ENCODE data around the gene SORL1.
"Not testable (repeated sequence)": the region's sequence is repeated elsewhere in the genome, so short reads cannot be mapped to it uniquely, and the experiment has no call there.

SORL1 gene

DNA sequence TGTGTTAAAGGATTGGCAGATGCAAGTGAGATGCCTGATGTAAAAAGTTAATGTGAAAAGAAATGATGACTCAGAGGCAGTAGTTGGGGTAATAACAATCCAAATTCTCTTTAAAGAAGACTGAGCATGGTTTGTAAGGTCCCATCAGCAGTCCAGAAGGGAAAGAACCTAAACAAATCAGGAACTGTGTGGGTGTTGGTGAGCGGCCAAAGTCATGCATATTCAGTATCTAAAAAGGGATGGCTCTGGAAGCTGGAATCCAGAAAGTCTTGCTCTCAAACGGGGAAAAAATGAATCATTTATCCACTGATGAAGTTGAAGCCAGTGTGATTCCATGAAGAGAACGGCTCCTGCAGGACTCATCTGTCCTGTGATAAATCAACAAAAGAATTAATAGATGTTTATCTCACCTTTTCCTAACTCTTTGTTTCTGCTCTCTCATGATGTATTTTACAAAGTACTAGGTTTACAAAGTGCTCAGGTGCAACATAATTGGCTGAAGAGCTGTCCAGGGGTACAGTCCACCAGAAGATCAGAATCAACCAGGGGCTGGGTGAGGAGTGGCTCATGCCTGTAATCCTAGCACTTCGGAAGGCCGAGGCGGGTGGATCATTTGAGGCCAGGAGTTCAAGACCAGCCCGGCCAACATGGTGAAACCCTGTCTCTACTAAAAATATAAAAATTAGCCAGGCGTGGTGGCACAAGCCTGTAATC lies 21.1 kb downstream of the SORL1 start:
- TF ChIP-seq, protein P1, sequence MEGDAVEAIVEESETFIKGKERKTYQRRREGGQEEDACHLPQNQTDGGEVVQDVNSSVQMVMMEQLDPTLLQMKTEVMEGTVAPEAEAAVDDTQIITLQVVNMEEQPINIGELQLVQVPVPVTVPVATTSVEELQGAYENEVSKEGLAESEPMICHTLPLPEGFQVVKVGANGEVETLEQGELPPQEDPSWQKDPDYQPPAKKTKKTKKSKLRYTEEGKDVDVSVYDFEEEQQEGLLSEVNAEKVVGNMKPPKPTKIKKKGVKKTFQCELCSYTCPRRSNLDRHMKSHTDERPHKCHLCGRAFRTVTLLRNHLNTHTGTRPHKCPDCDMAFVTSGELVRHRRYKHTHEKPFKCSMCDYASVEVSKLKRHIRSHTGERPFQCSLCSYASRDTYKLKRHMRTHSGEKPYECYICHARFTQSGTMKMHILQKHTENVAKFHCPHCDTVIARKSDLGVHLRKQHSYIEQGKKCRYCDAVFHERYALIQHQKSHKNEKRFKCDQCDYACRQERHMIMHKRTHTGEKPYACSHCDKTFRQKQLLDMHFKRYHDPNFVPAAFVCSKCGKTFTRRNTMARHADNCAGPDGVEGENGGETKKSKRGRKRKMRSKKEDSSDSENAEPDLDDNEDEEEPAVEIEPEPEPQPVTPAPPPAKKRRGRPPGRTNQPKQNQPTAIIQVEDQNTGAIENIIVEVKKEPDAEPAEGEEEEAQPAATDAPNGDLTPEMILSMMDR (conservative IDR thresholded peaks at IDR 0.05; ENCODE audit: low read depth, low read length) = no peak
- no peak overlapping the region for H3K4me3 ChIP-seq (ENCODE audit: low read depth, low read length)
- no peak for DNase-seq (ENCODE audit: low read depth)

DNA sequence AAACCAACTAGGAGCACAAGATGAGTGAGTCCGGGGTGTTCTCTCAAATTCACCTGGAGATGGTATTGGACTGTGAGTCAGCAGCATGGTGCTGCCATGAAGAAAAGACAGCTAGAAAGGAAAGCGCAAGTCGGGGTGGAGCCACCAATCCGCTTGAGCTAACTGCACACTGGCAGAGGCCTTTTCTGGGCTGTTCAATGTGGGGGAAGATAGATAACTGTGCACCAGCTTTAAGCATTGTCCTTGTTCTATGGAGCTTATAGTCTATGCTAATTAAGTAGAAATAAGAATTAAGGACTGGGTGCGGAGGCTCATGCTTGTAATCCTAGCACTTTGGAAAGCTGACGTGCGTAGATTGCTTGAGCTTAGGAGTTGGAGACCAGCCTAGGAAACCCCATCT lies 22.6 kb downstream of the SORL1 start:
- DNase-seq (ENCODE audit: low read depth) = no peak
- TF ChIP-seq, protein P1 (conservative IDR thresholded peaks at IDR 0.05; ENCODE audit: low read depth, low read length) = no peak

DNA sequence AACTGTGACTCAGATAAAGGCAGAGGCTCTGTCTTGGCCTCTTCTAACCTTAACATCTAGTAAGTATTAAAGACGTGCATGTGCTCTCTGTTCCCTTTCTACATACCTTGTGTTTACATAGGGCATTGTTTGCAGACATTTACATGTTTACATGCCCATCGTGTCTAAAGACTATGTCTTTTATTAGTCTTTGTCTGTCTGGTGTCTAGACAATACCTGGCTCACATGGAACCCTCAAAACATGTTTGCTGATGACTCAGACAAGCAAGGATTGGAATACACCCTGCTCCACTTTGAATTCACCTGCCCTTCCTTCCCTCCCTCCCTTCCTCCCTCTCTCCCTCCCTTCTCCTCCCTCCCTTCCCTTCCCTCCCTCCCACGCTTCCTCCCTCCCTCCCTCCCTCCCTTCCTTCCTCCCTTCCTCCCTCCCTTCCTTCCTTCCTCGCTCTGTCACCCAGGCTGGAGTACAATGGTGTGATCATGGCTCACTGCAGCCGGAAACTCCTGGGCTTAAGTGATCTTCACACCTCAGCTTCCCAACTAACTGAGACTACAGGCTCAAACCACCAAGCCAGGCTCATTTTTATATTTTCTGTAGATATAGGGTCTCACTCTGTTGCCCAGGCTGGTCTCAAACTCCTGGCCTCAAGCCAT lies 24.4 kb downstream of the SORL1 start:
- TF ChIP-seq, protein P1 (conservative IDR thresholded peaks at IDR 0.05; ENCODE audit: low read depth, low read length) = no peak
- no peak for DNase-seq (ENCODE audit: low read depth)
- H3K4me3 ChIP-seq (ENCODE audit: low read depth, low read length) = no peak overlapping the region

More for the DNA sequence above, 22.6 kb downstream of the SORL1 start:
- H3K4me3 ChIP-seq (ENCODE audit: low read depth, low read length) = no peak overlapping the region

DNA sequence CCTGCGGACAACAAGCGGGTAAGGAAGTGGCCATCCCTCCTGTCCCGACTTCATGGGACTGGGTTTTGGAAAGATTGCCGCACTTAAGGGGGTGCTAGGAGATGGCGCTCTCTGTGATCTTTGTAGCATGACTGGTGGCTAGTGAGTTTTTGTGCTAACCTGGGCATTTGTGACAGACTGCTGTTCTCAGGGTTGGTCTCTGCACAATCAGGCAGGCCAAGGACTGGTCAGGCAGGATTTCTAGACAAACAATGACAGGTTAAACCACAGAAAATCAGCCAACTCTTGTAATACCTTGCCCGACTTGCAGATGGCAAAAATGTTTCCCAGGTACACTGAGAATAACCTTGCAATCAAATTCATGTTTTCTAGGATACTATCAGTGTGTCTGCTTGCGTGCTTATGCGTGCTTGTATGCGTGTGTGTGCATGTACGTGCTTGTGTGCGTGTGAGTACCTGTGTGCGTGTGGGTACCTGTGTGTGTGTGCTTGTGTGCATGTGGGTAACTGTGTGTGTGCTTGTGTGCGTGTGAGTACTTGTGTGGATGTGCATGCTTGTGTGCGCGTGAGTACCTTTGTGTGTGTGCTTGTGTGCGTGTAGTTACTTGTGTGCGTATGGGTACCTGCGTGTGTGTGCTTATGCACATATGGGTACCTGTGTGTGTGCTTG lies 26.2 kb downstream of the SORL1 start:
- TF ChIP-seq, protein P1 (conservative IDR thresholded peaks at IDR 0.05; ENCODE audit: low read depth, low read length) = no peak
- no peak overlapping the region for H3K4me3 ChIP-seq (ENCODE audit: low read depth, low read length)
- DNase-seq (ENCODE audit: low read depth) = no peak

DNA sequence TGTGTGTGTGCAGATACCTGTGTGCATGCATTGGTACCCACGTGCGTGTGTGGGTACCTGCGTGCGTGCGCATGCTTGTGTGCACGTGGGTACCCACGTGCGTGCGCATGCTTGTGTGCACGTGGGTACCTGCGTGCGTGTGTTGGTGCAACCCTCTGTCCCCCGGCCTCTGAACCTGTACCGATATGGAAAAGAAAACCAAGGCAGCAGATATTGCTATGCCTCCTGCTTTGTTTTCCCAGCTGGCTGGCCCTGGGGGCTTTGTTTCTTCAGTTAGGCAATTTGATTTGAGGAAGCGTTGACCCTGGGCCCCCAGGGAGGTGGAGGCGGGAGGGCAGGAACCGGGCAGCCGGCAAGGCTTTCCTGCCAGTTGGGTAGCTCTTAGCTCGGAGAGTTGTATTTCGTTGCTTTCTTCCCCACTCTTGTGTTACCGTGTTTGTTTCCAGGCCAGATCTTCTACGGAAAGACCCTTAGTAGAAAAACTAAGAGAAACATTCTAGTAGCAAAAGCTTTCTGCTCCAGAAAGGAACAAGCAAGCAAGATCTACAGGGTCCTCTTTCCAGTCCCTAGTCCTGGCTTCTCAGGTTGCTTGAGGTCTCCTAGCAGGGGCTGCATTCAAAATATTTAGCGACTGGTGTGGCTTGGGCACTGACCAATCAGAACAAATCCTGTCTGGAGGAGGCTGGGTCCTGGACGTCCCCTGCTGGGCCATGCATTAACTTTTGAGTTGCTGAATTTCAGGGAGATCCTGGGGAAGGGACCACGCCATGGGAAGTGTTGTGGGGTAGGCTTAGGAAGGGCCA lies 27.0 kb downstream of the SORL1 start:
- TF ChIP-seq, protein P1 (conservative IDR thresholded peaks at IDR 0.05; ENCODE audit: low read depth, low read length) = no peak
- peak; percentile 11 for DNase-seq (ENCODE audit: low read depth)
- H3K4me3 ChIP-seq (ENCODE audit: low read depth, low read length) = no peak overlapping the region

DNA sequence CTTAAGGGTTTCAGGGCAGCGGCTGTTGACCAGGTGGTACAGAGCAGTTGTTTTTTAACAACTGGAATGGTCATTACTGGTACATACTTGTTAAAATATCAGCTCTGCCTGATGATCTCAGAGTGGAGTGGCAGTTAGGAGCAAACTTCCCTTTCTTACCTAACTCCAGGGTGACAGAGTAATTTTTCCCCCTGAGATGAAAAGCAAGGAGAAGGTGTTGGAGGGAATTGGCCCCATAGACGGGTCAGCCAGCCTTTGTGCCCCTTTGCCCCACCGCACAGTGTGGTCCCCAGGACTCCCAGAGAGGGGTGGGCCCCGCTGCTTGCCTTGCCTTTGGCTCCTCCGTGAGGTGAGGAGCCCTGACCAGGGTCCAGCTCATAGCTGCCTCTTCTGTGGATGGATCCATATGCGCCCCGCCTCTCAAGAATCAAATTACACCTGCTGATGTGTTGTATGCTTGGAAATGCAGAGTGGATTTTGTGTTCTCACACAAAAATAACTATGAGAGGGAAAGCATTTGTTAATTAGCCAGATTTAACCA lies 27.7 kb downstream of the SORL1 start:
- no peak overlapping the region for H3K4me3 ChIP-seq (ENCODE audit: low read depth, low read length)
- no peak for DNase-seq (ENCODE audit: low read depth)
- TF ChIP-seq, protein P1 (conservative IDR thresholded peaks at IDR 0.05; ENCODE audit: low read depth, low read length) = no peak

DNA sequence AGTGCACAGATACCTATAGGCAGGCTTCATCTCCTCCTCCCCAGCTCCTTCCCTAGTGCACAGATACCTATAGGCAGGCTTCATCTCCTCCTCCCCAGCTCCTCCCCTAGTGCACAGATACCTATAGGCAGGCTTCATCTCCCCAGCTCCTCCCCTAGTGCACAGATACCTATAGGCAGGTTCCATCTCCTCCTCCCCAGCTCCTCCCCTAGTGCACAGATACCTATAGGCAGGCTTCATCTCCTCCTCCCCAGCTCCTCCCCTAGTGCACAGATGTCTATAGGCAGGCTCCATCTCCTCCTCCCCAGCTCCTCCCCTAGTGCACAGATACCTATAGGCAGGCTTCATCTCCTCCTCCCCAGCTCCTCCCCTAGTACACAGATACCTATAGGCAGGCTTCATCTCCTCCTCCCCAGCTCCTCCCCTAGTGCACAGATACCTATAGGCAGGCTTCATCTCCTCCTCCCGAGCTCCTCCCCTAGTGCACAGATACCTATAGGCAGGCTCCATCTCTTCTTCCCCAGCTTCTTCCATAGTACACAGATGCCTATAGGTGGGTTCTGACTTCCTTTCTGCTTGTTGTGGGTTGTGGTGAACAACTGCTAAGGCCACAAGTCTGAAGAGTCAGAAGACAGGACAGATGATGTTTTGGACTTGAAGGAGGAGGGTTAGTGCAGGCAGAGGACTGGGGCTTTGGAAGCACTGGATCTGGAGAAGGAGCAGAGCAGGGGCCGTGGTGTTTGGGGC lies 29.5 kb downstream of the SORL1 start:
- H3K4me3 ChIP-seq (ENCODE audit: low read depth, low read length); DNase-seq (ENCODE audit: low read depth): not testable (repeated sequence)
